HG03575 (cell line): ENCODE data around the gene WDR20.
A peak's percentile ranks its signal among the peaks of the same experiment; 100 is the strongest.
"Not testable (repeated sequence)": the region's sequence is repeated elsewhere in the genome, so short reads cannot be mapped to it uniquely, and the experiment has no call there.

ENCODE experiments used
- ATAC-seq: cut with Tn5 transposase; IDR thresholded peaks from one replicate; pipeline ENCODE4 v1.9.1; 2021; ENCODE audit not compliant: unreplicated experiment, insufficient number of reproducible peaks, low FRiP score; ENCODE audit errors: extremely low read depth

WDR20 gene, protein sequence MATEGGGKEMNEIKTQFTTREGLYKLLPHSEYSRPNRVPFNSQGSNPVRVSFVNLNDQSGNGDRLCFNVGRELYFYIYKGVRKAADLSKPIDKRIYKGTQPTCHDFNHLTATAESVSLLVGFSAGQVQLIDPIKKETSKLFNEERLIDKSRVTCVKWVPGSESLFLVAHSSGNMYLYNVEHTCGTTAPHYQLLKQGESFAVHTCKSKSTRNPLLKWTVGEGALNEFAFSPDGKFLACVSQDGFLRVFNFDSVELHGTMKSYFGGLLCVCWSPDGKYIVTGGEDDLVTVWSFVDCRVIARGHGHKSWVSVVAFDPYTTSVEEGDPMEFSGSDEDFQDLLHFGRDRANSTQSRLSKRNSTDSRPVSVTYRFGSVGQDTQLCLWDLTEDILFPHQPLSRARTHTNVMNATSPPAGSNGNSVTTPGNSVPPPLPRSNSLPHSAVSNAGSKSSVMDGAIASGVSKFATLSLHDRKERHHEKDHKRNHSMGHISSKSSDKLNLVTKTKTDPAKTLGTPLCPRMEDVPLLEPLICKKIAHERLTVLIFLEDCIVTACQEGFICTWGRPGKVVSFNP

GRCh38 chr14:102139286-102140026, at the start of gene WDR20:
WDR20 (plus strand) TSS chr14:102139897; CDS start chr14:102139924, 27 bp downstream.
- peak; percentile 45 for ATAC-seq

- ATAC-seq: no peak
These were observed 49.0 kb upstream of the WDR20 start for GRCh38 chr14:102090713-102091112.

DNA sequence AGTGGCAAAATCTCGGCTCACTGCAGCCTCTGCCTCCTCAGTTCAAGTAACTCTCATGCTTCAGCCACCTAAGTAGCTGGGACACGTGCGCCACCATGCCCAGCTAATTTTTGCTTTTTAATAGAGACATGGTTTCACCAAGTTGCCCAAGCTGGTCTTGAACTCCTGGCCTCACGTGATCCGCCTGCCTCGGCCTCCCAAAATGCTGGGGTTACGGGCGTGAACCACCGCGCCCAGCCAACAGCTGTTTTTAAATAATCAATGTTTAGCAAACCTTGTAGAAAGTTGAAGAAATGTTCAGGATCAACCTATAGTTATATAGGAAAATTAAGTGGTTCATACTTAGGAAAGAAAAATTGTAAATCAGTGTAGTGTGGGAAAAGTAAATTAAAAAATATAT, 46.9 kb upstream of the WDR20 start:
- ATAC-seq: no peak

- no peak for ATAC-seq
These were observed 45.6 kb upstream of the WDR20 start for GRCh38 chr14:102094101-102094500.

- ATAC-seq: no peak
These were observed 44.3 kb upstream of the WDR20 start for GRCh38 chr14:102095231-102095870.

DNA sequence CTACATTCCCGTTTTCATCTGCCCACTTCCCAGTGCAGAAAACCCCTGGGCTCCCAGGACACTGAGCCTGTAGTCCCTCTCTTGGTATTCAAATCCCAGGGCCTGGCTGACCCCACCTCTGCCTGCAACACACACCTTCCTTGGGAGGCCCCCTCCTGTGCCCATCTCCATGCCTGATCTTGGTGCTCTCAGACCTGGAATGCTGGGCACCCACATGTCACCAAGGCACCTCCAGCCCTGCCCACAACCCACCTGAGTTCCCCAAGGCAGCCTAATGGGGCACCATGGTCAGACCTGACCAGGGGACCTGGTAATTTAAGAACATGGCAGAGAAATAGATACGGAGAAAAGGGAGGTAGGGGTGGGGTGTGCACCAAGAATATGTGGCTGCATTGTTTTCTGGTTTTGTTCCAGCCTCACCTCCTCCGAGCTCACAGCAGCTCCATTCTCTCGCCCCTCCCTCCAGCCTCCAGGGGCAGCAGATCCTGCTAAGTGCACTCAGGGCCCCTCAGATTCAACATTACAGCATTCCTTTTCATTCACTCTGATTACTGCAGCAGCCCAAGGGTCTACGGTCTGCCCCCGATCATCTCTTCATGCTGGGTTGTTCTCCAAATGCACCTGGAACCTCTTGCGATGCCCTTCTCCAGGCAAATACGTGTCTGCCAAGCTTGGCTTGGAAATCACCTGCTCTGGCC, 43.7 kb upstream of the WDR20 start:
- ATAC-seq: no peak

DNA sequence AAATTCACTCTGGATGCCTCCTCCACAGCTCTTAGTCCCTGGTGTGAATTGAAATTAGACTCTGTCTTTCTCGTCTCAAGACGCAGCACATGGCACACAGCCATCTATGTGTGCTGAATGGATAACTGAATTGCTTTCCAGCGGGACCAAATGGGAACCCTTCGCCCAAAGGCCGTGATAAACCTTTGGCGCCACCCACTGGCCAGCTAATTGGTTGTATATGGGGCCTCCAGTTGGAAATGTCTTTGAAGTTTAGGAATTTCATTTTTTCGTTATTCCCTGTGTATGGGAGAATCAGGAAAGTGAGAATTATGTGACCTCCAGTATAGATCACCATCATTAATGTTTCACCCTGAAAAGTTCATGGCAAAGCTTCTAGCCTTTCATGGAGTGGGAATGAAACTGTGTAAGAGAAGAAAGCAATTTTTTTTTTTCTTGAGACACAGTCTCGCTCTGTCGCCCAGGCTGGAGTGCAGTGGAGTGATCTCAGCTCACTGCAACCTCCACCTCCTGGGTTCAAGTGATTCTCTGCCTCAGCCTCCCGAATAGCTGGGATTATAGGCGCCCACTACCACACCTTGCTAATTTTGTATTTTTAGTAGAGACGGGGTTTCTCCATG, 43.0 kb upstream of the WDR20 start:
- no peak for ATAC-seq

- no peak for ATAC-seq
These were observed 42.1 kb upstream of the WDR20 start for GRCh38 chr14:102097441-102098135.

DNA sequence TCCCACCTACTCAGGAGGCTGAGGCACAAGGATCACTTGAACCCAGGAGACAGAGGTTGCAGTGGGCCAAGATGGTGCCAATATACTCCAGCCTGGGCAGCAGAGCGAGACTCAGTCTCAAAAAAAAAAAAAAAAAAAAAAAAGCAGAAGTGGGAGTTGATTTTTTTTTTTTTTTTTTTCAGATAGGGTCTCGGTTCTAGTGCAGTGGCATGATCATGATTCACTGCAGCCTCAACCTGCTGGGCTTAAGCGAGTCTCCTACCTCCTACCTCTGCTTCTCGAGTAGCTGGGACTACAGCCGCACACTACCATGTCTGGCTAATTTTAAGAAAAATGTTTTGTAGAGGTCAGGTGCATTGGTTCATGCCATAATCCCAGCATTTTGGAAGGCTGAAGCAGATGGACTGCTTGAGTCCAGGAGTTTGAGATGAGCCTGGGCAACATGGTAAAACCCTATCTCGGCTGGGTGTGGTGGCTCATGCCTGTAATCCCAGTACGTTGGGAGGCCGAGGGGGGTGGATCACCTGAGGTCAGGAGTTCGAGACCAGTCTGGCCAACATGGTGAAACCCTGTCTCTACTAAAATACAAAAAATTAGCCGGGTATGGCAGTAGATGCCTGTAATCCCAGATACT, 36.5 kb upstream of the WDR20 start:
- ATAC-seq: no peak

- ATAC-seq: no peak
These were observed 34.3 kb upstream of the WDR20 start for GRCh38 chr14:102105369-102105768.

DNA sequence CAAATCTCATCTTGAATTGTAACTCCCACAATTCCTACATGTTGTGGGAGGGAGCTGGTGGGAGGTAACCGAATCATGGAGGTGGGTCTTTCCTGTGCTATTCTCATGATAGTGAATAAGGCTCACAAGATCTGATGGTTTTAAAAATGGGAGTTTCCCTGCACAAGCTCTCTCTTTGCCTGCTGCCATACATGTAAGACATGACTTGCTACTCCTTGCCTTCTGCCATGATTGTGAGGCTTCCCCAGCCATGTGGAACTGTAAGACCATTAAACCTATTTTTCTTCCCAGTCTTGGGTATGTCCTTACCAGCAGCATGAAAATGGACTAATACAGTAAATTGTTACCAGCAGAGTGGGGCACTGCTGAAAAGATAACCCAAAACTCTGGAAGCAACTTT, 30.4 kb upstream of the WDR20 start:
- not testable (repeated sequence) for ATAC-seq

GRCh38 chr14:102111101-102111500, 28.6 kb upstream of the WDR20 start:
- no peak for ATAC-seq

- no peak for ATAC-seq
These were observed 23.1 kb upstream of the WDR20 start for GRCh38 chr14:102116361-102117180.

- ATAC-seq: no peak
These were observed 21.8 kb upstream of the WDR20 start for GRCh38 chr14:102117852-102118251.

- ATAC-seq: no peak
These were observed 18.8 kb upstream of the WDR20 start for GRCh38 chr14:102120888-102121287.

- ATAC-seq: no peak
These were observed 18.1 kb upstream of the WDR20 start for GRCh38 chr14:102121567-102121966.

DNA sequence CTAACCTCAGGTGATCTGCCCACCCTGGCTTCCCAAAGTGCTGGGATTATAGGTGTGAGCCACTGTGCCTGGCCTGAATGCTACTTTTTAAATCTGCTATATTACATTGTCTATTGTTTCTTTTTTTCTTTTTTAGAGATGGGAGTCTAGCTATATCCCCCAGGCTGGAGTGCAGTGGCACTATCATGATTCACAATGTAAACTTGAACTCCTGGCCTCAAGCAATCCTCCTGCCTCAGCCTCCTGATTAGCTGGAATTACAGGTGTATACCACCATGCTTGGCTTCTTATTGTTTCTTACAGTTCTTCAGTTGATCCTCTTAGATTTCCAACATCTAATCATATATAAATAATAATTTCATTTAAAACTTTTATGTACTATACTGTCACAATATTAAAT, 15.3 kb upstream of the WDR20 start:
- ATAC-seq: no peak
